GM12801 (cell line): ENCODE measurements around the gene NODAL.

Experiments used
- CTCF ChIP-seq: IDR thresholded peaks from one replicate; pipeline ENCODE4 v1.5.1; 2011; ENCODE audit warnings: control low read depth; ENCODE audit not compliant: insufficient read length; ENCODE audit errors: extremely low read depth

Gene NODAL

GRCh38 chr10:70435241-70436085 lies 6.0 kb downstream of the NODAL start:
- no peak for TF ChIP-seq CTCF

GRCh38 chr10:70433581-70434280 lies 7.8 kb downstream of the NODAL start:
- TF ChIP-seq CTCF = no peak

- TF ChIP-seq CTCF = no peak
Measured at GRCh38 chr10:70432561-70433263, 8.8 kb downstream of the NODAL start.

GRCh38 chr10:70432101-70432500 lies 9.4 kb downstream of the NODAL start:
- TF ChIP-seq CTCF = no peak

GRCh38 chr10:70430493-70431445 lies 10.7 kb downstream of the NODAL start:
- TF ChIP-seq CTCF = no peak

GRCh38 chr10:70426823-70427222 lies 14.7 kb downstream of the NODAL start:
- no peak for TF ChIP-seq CTCF
